ENCODE results near the gene ZNF239.

- no peak for TF ChIP-seq EZH2 (IDR thresholded peaks at IDR 0.05; ENCODE audit: insufficient read depth, poor library complexity, severe bottlenecking)
- no peak for TF ChIP-seq EZH2phosphoT487 (IDR thresholded peaks at IDR 0.05; ENCODE audit: insufficient read depth, low read depth)
Observed at GRCh38 chr10:43610636-43611035, 36.2 kb upstream of the ZNF239 start.

Measured in GM23248 (cell line).